PC-3 (cell line): Measurements from ENCODE around the gene HK1. TPM values are rescaled to one million over a fixed set of nuclear protein-coding genes. Genes with fewer than 3 reads are reported as not detected.

Source experiments
- ATAC-seq: fragments of 200-7000 bp; cut with Tn5 transposase; 2 replicates; pipeline ENCODE4 v1.9.1; 2020; ENCODE audit warnings: mild to moderate bottlenecking, moderate library complexity
- BruUV-seq: library from RNA; stranded (reverse); fragments of 400-500 nt; replicated peaks from 2 replicates; lab custom pipeline; 2021; lab: Mats Ljungman, UMichigan
- CTCF ChIA-PET: fragments of 300-600 bp; sonication (Branson Sonifier 250); formaldehyde crosslinking; loops from one replicate; lab custom pipeline; 2022; ENCODE audit warnings: antibody characterized with exemption; lab: Charles Lee
- POLR2A ChIA-PET: fragments of 300-600 bp; sonication (Branson Sonifier 250); formaldehyde crosslinking; loops from one replicate; lab custom pipeline; 2022; ENCODE audit warnings: antibody characterized with exemption; ENCODE audit not compliant: unreplicated experiment; lab: Charles Lee
- DNase-seq: peaks from one replicate; pipeline ENCODE4 v3.0.0-alpha.2; 2015
- H2AFZ ChIP-seq: fragments of 300-600 bp; sonication (generic); 2 replicates; pipeline ENCODE4 v1.6.0; 2016; ENCODE audit warnings: antibody characterized with exemption, low read length
- H3F3A ChIP-seq: fragments of 300-600 bp; sonication (generic); one replicate; pipeline ENCODE4 v1.6.0; 2017; ENCODE audit warnings: antibody characterized with exemption, low read length, control low read depth, mild to moderate bottlenecking; ENCODE audit not compliant: unreplicated experiment
- H3K27ac ChIP-seq: fragments of 300-600 bp; sonication (generic); 2 replicates; pipeline ENCODE4 v1.5.1; 2016; ENCODE audit warnings: mild to moderate bottlenecking, low read length
- H3K27me3 ChIP-seq: fragments of 300-600 bp; sonication (generic); 2 replicates; pipeline ENCODE4 v1.6.1; 2016; ENCODE audit warnings: low read length, mixed read lengths
- H3K36me3 ChIP-seq: fragments of 300-600 bp; sonication (generic); 2 replicates; pipeline ENCODE4 v1.6.1; 2016; ENCODE audit warnings: low read depth, mixed run types, low read length, mixed read lengths
- H3K4me1 ChIP-seq: fragments of 300-600 bp; sonication (generic); 2 replicates; pipeline ENCODE4 v1.5.1; 2016; ENCODE audit warnings: low read length; ENCODE audit not compliant: insufficient read depth
- H3K4me2 ChIP-seq: fragments of 300-600 bp; sonication (generic); 2 replicates; pipeline ENCODE4 v1.6.0; 2016; ENCODE audit warnings: low read length
- H3K4me3 ChIP-seq: fragments of 300-600 bp; sonication (generic); 2 replicates; pipeline ENCODE4 v1.5.1; 2016; ENCODE audit warnings: mild to moderate bottlenecking, low read length, mixed read lengths
- H3K79me2 ChIP-seq: fragments of 300-600 bp; sonication (generic); 2 replicates; pipeline ENCODE4 v1.6.1; 2017; ENCODE audit warnings: low read length, mixed read lengths
- H3K9ac ChIP-seq: fragments of 300-600 bp; sonication (generic); 2 replicates; pipeline ENCODE4 v1.6.0; 2016; ENCODE audit warnings: mild to moderate bottlenecking, low read length
- H3K9me2 ChIP-seq: fragments of 300-600 bp; sonication (generic); replicated peaks from 2 replicates; pipeline ENCODE4 v1.6.1; 2016; ENCODE audit warnings: mixed run types, low read length, mixed read lengths
- H3K9me3 ChIP-seq: fragments of 300-600 bp; sonication (generic); 2 replicates; pipeline ENCODE4 v1.6.1; 2016; ENCODE audit warnings: low read length, mixed read lengths
- H4K20me1 ChIP-seq: fragments of 300-600 bp; sonication (generic); 2 replicates; pipeline ENCODE4 v1.6.1; 2016; ENCODE audit warnings: low read length, mixed read lengths
- EZH2 ChIP-seq: fragments of 300-600 bp; sonication (generic); IDR thresholded peaks from one replicate; pipeline ENCODE4 v1.6.1; 2017; ENCODE audit warnings: antibody characterized with exemption, mild to moderate bottlenecking, low read length; ENCODE audit not compliant: unreplicated experiment
- EZH2phosphoT487 ChIP-seq: fragments of 300-600 bp; sonication (generic); IDR thresholded peaks from 2 replicates; pipeline ENCODE4 v1.6.1; 2018; ENCODE audit warnings: mild to moderate bottlenecking, antibody characterized with exemption, low read length, borderline replicate concordance
- intact Hi-C: fragments of 100-400 bp; cut with micrococcal nuclease; formaldehyde crosslinking; loops from 2 replicates; pipeline ENCODE4 v1.9.0; 2023
- total RNA-seq: library from RNA; depleted of rRNA; stranded (reverse); fragments of >200 nt; gene quantifications from 2 replicates; pipeline ENCODE4 v1.2.3, GENCODE V29; 2014
- TF ChIP-seq, protein P1 (sequence below): fragments of 300-600 bp; sonication (generic); conservative IDR thresholded peaks from 2 replicates; pipeline ENCODE4 v1.5.1; 2017; ENCODE audit warnings: antibody characterized with exemption, low read depth, mild to moderate bottlenecking, low read length

The HK1 gene
- total RNA-seq, 1 experiment from 2014 or later: 189 TPM

DNA sequence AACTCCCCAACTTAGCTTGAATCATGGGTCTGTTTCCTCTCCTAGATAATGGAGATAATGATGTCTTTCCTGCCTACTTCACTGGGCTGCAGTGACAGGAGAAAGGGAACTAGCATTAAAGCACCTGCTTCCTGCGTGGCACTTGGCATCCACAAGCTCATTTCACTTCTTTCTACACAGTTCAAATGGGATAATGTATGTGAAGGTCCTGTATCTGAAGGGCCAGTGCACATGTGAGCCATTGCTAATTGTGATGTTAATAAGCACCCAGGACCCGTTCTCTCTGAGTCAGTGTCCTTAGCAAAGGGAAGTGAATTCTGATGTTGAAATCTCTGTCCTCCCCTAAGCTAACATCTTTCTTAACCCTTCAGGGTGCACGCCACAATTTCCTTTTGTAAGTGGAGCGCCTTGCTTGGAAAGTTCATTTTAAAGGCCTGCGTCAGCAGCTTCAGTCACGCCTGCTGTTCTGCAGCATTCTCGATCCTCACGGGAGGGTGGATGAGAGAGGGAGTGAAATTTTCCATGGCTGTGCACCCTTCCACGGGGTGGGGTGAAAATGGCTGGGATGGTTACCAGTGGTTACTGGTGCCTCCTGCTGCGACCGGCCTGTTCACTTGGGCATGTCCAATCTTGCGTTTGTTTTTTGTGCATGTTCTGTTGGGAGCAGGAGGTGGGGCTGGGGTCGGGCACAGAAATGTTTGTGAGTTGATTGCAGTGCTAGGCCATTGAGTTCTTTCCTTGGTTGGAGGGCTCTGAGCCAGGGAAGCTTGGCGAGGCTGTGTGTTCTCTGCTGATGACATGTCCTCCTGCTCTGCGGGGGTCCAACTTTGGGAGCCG is 59.2 kb downstream of the HK1 start:
- no peak overlapping the region for H3K9ac ChIP-seq
- ChIA-PET POLR2A (no interaction called here), CTCF (no interaction called here)
- H3F3A ChIP-seq: no peaks in the 10 kb centered on the region
- H4K20me1 ChIP-seq: peaks cover 12% of the 10 kb centered on the region; the same call in 1 of the 2 replicates
- no peaks in the 10 kb centered on the region for H3K9me3 ChIP-seq
- H3K27ac ChIP-seq: no peak overlapping the region
- no peak overlapping the region for H3K4me2 ChIP-seq
- no TSS peak for BruUV-seq
- TF ChIP-seq, protein P1, sequence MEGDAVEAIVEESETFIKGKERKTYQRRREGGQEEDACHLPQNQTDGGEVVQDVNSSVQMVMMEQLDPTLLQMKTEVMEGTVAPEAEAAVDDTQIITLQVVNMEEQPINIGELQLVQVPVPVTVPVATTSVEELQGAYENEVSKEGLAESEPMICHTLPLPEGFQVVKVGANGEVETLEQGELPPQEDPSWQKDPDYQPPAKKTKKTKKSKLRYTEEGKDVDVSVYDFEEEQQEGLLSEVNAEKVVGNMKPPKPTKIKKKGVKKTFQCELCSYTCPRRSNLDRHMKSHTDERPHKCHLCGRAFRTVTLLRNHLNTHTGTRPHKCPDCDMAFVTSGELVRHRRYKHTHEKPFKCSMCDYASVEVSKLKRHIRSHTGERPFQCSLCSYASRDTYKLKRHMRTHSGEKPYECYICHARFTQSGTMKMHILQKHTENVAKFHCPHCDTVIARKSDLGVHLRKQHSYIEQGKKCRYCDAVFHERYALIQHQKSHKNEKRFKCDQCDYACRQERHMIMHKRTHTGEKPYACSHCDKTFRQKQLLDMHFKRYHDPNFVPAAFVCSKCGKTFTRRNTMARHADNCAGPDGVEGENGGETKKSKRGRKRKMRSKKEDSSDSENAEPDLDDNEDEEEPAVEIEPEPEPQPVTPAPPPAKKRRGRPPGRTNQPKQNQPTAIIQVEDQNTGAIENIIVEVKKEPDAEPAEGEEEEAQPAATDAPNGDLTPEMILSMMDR: no peak
- TF ChIP-seq EZH2: no peak
- TF ChIP-seq EZH2phosphoT487: no peak
- intact Hi-C loops: no loop called here
- ATAC-seq: no peak
- H3K4me1 ChIP-seq: peaks cover 19% of the 10 kb centered on the region
- DNase-seq: no peak
- H3K79me2 ChIP-seq: peaks cover 98% of the 10 kb centered on the region
- no peak overlapping the region for H2AFZ ChIP-seq
- no peaks in the 10 kb centered on the region for H3K9me2 ChIP-seq
- no peaks in the 10 kb centered on the region for H3K27me3 ChIP-seq
- H3K36me3 ChIP-seq: no peaks in the 10 kb centered on the region
- H3K4me3 ChIP-seq: no peak overlapping the region

DNA sequence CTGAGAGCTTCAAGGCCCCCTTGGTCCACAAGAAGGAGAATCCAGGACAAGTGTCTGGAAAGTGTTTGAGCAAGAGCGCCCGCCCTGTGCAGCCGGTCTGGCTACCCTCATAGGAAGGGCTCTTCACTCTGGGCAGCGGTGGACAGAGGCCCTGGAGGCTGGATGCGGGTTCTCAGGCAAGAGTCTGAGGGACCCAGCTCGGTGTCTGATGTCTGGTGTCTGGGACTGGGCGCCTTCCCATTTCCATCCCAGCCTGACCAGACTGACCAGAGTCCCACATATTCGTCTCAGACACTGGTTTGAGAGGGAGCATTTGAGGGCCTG is 59.8 kb downstream of the HK1 start:
- H3K9ac ChIP-seq: no peak overlapping the region
- intact Hi-C loops: no loop called here
- peaks cover 12% of the 10 kb centered on the region; the same call in 1 of the 2 replicates for H4K20me1 ChIP-seq
- TF ChIP-seq EZH2 (no peak), EZH2phosphoT487 (no peak)
- TF ChIP-seq, protein P1: no peak
- ATAC-seq (no peak), DNase-seq (no peak)
- H3K9me2 ChIP-seq: no peaks in the 10 kb centered on the region
- no peak overlapping the region for H3K4me2 ChIP-seq
- no peak overlapping the region for H3K4me3 ChIP-seq
- H2AFZ ChIP-seq: no peak overlapping the region
- POLR2A ChIA-PET: no interaction called here
- H3K27me3 ChIP-seq: no peaks in the 10 kb centered on the region
- peaks cover 13% of the 10 kb centered on the region for H3K4me1 ChIP-seq
- H3K36me3 ChIP-seq: no peaks in the 10 kb centered on the region
- peaks cover 98% of the 10 kb centered on the region for H3K79me2 ChIP-seq
- CTCF ChIA-PET: no interaction called here
- BruUV-seq: no TSS peak
- H3K9me3 ChIP-seq: no peaks in the 10 kb centered on the region
- no peak overlapping the region for H3K27ac ChIP-seq
- no peaks in the 10 kb centered on the region for H3F3A ChIP-seq
